HFFc6 (cell line): ENCODE measurements around the gene SMAD3. TPM values are rescaled to one million over a fixed set of nuclear protein-coding genes. Genes with fewer than 3 reads are reported as not detected.

Experiments
- DNase-seq: peaks from one replicate; pipeline ENCODE4 v3.0.0-alpha.2; 2018
- H3K27ac Mint-ChIP-seq: 2 replicates; pipeline ENCODE4 v1.8.0; 2020; ENCODE audit warnings: mild to moderate bottlenecking, mixed read lengths
- H3K27me3 Mint-ChIP-seq: 2 replicates; pipeline ENCODE4 v1.8.0; 2021; ENCODE audit warnings: mild to moderate bottlenecking, moderate library complexity, mixed read lengths; ENCODE audit not compliant: insufficient read depth
- H3K36me3 Mint-ChIP-seq: 2 replicates; pipeline ENCODE4 v1.8.0; 2021; ENCODE audit warnings: low read depth, mixed read lengths
- H3K4me1 Mint-ChIP-seq: 2 replicates; pipeline ENCODE4 v1.8.0; 2020; ENCODE audit warnings: low read depth, mixed read lengths
- H3K4me3 Mint-ChIP-seq: 2 replicates; pipeline ENCODE4 v1.8.0; 2020; ENCODE audit warnings: mild to moderate bottlenecking, moderate library complexity, mixed read lengths
- H3K9me3 Mint-ChIP-seq: 2 replicates; pipeline ENCODE4 v1.8.0; 2020; ENCODE audit warnings: mild to moderate bottlenecking, mixed read lengths
- CTCF ChIP-seq: fragments of 200-600 bp; sonication (generic); IDR thresholded peaks from 2 replicates; pipeline ENCODE4 v1.5.0; 2021; ENCODE audit warnings: antibody characterized with exemption, mild to moderate bottlenecking
- total RNA-seq, 6 experiments: library from RNA; stranded (reverse); fragmentation: NEBNext Ultra II Directional; extraction: Animal tissue kit (Norgen Biotek cat#: 25700); gene quantifications; 2 replicates in 1 of 6; 3 replicates in 5 of 6; pipeline ENCODE4 v1.2.3, GENCODE V29; 2021

Gene SMAD3
- total RNA-seq, 6 experiments from 2014 or later: 54.3 to 132 (median 118) TPM

- DNase-seq: no peak
- peaks cover 71% of the 10 kb centered on the region for H3K4me1 Mint-ChIP-seq
- peak overlapping the region; percentile 46 for H3K27ac Mint-ChIP-seq
These were observed 30.5 kb downstream of the SMAD3 start for GRCh38 chr15:67095912-67096311.

GRCh38 chr15:67096546-67097294 is 31.3 kb downstream of the SMAD3 start:
- H3K4me3 Mint-ChIP-seq: peak overlapping the region; percentile 73
- peak overlapping the region; percentile 95 for H3K27ac Mint-ChIP-seq
- no peaks in the 10 kb centered on the region for H3K9me3 Mint-ChIP-seq
- H3K27me3 Mint-ChIP-seq: peaks cover 12% of the 10 kb centered on the region
- DNase-seq: peak; percentile 58
- H3K4me1 Mint-ChIP-seq: peaks cover 63% of the 10 kb centered on the region
- no peak for TF ChIP-seq CTCF
- peaks cover 66% of the 10 kb centered on the region for H3K36me3 Mint-ChIP-seq

More at GRCh38 chr15:67095912-67096311, 30.5 kb downstream of the SMAD3 start:
- Mint-ChIP-seq H3K27me3 (peaks cover 12% of the 10 kb centered on the region), H3K9me3 (no peaks in the 10 kb centered on the region), H3K36me3 (peaks cover 70% of the 10 kb centered on the region), H3K4me3 (no peak overlapping the region)
- no peak for TF ChIP-seq CTCF

- H3K9me3 Mint-ChIP-seq: no peaks in the 10 kb centered on the region
- H3K27me3 Mint-ChIP-seq: peaks cover 11% of the 10 kb centered on the region
- peak overlapping the region; percentile 95 for H3K27ac Mint-ChIP-seq
- no peak for DNase-seq
- peak overlapping the region; percentile 73 for H3K4me3 Mint-ChIP-seq
- no peak for TF ChIP-seq CTCF
- H3K36me3 Mint-ChIP-seq: peaks cover 63% of the 10 kb centered on the region
- H3K4me1 Mint-ChIP-seq: peaks cover 56% of the 10 kb centered on the region
These were observed 32.0 kb downstream of the SMAD3 start for GRCh38 chr15:67097424-67097823.

- Mint-ChIP-seq H3K4me3 (peak overlapping the region; percentile 73), H3K4me1 (peaks cover 49% of the 10 kb centered on the region), H3K9me3 (no peaks in the 10 kb centered on the region), H3K27ac (peak overlapping the region; percentile 95), H3K27me3 (peaks cover 8% of the 10 kb centered on the region), H3K36me3 (peaks cover 56% of the 10 kb centered on the region)
- no peak for TF ChIP-seq CTCF
- peak; percentile 72 for DNase-seq
These were observed 32.7 kb downstream of the SMAD3 start for GRCh38 chr15:67097930-67098740.

- peaks cover 49% of the 10 kb centered on the region for H3K36me3 Mint-ChIP-seq
- H3K4me3 Mint-ChIP-seq: peak overlapping the region; percentile 73
- peaks cover 42% of the 10 kb centered on the region for H3K4me1 Mint-ChIP-seq
- H3K9me3 Mint-ChIP-seq: no peaks in the 10 kb centered on the region
- TF ChIP-seq CTCF: no peak
- peaks cover 5% of the 10 kb centered on the region for H3K27me3 Mint-ChIP-seq
- peak overlapping the region; percentile 95 for H3K27ac Mint-ChIP-seq
- no peak for DNase-seq
These were observed 33.4 kb downstream of the SMAD3 start for GRCh38 chr15:67098768-67099282.
